ENCODE measurements around the gene RGSL1.
"Not testable (repeated sequence)": the region's sequence is repeated elsewhere in the genome, so short reads cannot be mapped to it uniquely, and the experiment has no call there.

Gene RGSL1

GRCh38 chr1:182447124-182447523, 2.8 kb upstream of the RGSL1 start:
- DNase-seq: not testable (repeated sequence)

DNA sequence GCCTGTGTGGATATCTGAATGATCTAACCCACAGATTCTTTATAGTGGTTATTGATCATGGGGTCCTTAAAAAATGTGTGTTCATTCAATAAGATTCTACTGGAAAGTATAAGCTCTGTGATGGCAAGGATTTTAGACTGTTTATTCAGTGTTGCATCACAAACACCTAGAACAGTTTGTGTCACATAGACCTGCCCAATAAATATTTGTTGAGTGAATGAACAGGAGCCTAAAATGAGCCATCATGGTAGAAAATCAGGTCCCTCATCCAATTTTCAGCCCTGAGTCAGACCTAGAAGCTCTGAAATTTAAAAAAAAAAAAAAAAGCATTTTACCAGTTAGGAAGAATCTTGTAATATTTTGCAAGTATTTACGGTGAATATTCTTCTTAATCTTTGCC, 2.3 kb upstream of the RGSL1 start:
- no peak for DNase-seq

- DNase-seq: no peak
Measured at GRCh38 chr1:182453631-182454030, 3.7 kb downstream of the RGSL1 start.

DNA sequence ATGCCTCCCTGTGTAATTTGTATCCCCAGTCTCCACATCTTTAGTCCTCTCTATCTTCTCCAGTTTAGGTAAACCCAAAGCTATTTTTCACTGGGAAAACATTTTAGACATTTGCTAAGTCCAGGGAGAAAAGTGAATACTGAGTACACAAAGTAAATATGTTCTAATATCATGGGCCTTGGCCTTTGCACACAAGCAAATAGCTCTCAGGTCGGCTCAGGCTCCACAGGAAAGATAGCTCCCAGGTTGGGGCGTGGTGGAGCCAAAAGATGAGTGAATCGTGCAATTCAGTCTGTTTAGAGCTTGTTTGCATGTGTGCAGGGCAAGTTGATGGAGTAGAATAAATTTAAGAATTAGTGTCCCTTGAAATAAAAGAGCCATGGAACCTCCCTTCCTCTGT, 7.9 kb downstream of the RGSL1 start:
- DNase-seq: no peak

GRCh38 chr1:182459949-182460348, 10.0 kb downstream of the RGSL1 start:
- DNase-seq: no peak

- no peak for DNase-seq
Measured at GRCh38 chr1:182460550-182460951, 10.6 kb downstream of the RGSL1 start.

- DNase-seq: no peak
Measured at GRCh38 chr1:182473556-182473955, 23.6 kb downstream of the RGSL1 start.

DNA sequence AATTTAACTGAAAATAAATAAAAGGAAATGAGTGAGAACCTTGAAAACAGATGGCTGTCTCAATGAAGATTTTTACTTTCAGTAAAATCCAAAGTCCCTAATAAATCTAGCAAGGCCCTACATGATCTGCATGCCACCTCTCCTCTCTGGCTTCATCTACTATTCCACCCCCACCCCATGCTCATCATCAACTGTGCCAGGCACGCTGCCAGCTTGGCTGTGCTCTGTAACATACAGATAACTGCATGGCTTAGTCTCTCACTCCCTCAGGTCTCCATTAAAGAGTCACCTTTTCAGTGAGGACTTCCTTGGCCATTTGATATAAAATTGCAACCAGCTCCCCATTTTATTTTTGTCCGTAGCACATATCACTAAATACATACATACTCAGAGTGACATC, 26.7 kb downstream of the RGSL1 start:
- DNase-seq: no peak

DNA sequence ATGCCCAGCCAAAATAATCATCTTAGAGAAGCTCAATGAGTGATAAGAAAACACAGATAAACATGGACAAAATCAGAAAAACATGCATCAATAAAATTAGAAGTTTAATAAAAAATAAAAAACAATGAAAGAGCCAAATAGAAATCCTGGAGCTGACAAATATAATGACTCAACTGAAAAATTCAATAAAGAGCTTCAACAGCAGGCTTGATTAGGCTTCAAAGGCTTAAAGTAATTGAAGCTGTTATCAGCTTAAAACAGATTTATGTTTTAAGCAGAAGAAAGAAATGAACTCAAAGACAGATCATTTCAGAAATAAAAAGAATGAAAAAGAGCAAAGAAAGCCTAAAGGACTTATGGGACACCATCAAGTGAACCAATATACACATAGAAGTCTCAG, 28.3 kb downstream of the RGSL1 start:
- DNase-seq: no peak

DNA sequence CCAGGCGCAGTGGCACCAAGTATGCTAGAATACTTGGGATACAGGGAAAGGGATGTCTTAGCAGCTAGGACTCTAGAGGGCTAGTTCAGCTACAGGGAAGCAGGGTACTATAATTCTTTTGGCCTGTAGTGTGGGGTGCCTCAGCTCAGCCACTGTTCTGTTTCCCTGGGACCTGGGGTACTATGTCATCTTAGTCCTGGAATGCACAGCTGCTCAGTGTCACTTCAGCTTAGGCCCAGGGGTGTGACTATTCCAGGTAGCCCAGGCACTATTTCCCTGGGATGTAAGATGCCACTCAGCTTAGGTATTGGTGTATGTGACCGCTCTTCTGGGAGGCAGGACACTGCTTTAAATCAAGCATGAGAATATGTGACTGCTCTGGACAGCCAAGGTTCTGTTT, 34.1 kb downstream of the RGSL1 start:
- DNase-seq: no peak

- peak; percentile 46 for DNase-seq
Measured at GRCh38 chr1:182484531-182485257, 34.7 kb downstream of the RGSL1 start.

DNA sequence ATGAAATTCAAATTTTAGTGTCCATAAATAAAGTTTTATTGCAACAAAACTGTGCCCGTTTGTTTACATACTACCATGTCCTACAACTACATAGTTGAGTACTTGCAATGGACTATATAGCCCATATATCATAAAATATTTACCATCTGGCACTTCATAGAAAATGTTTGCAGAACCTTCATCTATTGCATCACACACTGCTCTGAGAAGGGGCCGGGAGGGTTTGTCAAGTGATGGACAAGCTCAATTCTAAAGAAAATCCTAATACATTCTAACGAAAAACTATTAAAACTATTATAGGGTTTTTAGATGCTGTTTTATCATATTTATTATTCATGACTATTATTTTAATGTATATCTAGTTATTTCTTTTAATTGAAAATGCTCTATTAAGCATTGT, 35.9 kb downstream of the RGSL1 start:
- no peak for DNase-seq

GRCh38 chr1:182488803-182489202, 38.9 kb downstream of the RGSL1 start:
- no peak for DNase-seq

GRCh38 chr1:182493063-182493462, 43.1 kb downstream of the RGSL1 start:
- no peak for DNase-seq

- DNase-seq: no peak
Measured at GRCh38 chr1:182495002-182495401, 45.1 kb downstream of the RGSL1 start.

- no peak for DNase-seq
Measured at GRCh38 chr1:182495693-182496092, 45.7 kb downstream of the RGSL1 start.

DNA sequence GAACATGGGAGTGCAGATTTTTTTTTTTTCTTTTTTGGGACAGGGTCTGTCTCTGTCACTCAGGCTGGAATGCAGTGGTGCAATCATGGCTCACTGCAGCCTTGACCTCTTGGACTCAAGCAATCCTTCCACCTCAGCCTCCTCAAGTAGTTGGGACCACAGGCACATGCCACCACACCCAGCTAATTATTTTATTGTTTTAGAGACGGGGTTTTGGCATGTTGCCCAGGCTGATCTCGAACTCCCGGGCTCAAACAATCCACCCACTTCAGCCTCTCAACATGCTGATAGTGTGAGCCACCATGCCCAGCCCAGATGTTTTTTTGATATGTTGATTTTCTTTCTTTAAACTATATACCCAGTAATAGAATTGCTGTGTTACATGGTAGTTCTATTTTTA, 57.7 kb downstream of the RGSL1 start:
- DNase-seq: no peak

DNA sequence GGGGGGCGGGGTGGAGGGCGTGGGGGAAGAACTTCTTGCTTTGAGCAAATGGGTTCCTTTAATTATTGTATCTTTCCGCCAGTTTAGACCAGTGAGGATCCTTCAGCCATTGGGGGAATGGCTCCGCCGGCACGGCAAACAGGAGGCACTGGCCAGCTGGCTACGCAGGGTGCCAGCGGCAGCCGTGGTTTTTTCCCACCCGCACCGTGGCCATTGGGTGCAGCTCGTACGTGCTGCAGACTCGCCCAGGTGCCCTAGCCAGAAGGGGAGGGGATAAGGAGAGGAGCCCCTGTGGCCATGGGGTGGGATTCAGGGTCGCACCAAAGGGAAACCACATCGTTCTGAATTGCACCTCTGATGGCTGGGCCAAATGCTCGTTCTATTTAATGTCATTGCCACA, 65.6 kb downstream of the RGSL1 start:
- DNase-seq: no peak

DNA sequence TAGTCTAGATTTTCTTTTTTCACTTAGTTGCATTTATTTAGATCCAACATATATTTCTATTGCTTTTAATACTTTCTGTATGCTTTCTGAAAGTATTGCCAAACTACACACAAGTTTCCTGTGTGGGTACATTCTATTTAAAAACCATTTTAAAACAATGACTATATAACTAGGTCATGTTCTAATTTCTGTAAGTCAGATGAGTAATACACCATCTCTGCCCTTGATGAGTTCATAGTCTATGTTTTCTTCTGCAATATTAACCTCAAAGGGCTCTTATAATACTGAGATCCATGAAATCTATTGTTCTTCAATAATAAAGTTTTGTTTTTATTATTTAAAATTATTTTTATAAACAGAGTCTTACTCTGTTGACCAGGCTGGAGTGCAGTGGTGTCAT, 70.8 kb downstream of the RGSL1 start:
- no peak for DNase-seq

- DNase-seq: no peak
Measured at GRCh38 chr1:182525342-182525741, 75.4 kb downstream of the RGSL1 start.

DNA sequence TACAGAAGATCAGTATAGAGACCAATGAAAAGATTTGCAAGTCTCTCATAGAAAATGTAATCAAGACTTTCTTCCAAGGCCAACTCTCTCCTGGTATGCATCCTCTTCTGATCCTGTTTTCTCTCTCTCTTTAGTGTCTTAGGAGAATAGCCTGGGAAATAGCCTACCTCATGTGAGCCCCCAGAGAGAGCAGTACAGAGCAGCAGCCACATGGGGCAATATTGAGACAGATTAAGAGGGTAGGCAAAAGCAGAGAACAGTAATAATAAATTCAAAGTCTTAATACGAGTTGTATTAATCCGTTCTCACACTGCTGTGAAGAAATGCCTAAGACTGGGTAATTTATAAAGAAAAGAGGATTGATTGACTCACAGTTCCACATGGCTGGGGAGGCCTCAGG, 77.7 kb downstream of the RGSL1 start:
- DNase-seq: no peak

GRCh38 chr1:182528206-182528605, 78.3 kb downstream of the RGSL1 start:
- not testable (repeated sequence) for DNase-seq

DNA sequence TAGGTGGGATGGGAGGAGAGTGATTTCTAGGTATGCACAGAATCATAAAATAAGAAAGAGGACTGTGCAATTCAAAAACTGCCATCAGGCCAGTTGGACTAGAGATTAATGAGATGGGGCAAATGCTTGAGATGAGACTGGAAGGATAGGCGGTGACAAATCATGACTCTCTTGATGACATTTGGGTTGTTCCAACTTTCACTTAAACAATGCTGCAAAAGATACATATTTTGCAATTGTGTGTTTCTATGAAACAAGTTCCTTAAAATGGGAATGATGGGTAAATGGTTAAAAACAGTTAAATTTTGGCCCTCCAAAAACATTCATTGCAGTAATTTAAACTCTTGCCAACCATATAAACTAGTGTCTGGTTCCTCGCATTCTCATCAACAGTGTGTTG, 84.0 kb downstream of the RGSL1 start:
- no peak for DNase-seq

- DNase-seq: no peak
Measured at GRCh38 chr1:182549346-182549745, 99.4 kb downstream of the RGSL1 start.

DNA sequence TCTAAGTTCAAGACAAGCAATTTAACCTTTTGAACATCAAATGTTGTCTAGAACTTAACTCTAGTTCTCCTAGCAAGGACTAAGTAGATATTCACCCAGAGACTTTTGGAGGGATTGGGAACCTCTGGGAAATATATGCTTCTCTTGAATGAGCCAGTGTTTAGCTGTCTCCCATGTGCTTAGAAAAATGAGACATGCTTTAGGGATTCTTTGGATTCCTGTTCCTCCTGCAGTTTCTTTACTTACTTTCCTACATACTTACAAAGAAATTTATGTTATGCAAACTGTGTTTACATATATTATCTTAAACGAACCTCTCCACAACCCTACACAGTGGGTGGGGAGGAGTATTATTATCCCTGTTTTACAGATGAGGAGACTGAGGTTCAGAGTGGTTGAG, 99.9 kb downstream of the RGSL1 start:
- DNase-seq: no peak

GRCh38 chr1:182552527-182552926, 102.6 kb downstream of the RGSL1 start:
- DNase-seq: no peak

Data from RPMI8226 (cell line).